ENCODE measurements around the gene DLGAP3. TPM values are rescaled to one million over a fixed set of nuclear protein-coding genes. Genes with fewer than 3 reads are reported as not detected.

Gene DLGAP3
- total and polyA plus RNA-seq, 2 of the 13 experiments (the other 11 are each of a cell fraction or from before 2014, with no cell fraction given), result 0.03 to 0.04 TPM

- no peak overlapping the region for H3K4me2 ChIP-seq (ENCODE audit: low read depth, low read length)
- no peak overlapping the region for H3K27ac ChIP-seq (ENCODE audit: extremely low read length, insufficient read depth, low read length)
- DNase-seq (ENCODE audit: low spot score), result no peak
- no TSS peak for BruUV-seq (replicated peaks)
- no peaks in the 10 kb centered on the region for H3K79me2 ChIP-seq (ENCODE audit: insufficient read depth, low read length)
- H3K9me3 ChIP-seq (ENCODE audit: low read length), result no peaks in the 10 kb centered on the region
- in situ Hi-C loops (cut with HindIII; ENCODE audit: extremely low pct_ligation_motif_present, low pct_unique_long_range_greater_than_20kb) (no loop called here), intact Hi-C loops (cut with micrococcal nuclease; ENCODE audit: unreplicated experiment) (no loop called here)
- WGBS (ENCODE audit: low lambda C conversion rate), result 0% methylated on average over 1 of the region's 1 CpG
- ChIA-PET POLR2A (no interaction called here), CTCF (ENCODE audit: low intra/inter-chr PET ratio, low total read pairs) (no interaction called here)
- no peak for ATAC-seq
- no peaks in the 10 kb centered on the region for H4K20me1 ChIP-seq (ENCODE audit: insufficient read depth, low read length)
- no peak for FAIRE-seq
- H3K9ac ChIP-seq (ENCODE audit: insufficient read depth, low read depth, low read length), result no peak overlapping the region
- peaks cover 8% of the 10 kb centered on the region; the same call in 1 of the 2 replicates for H3K4me1 ChIP-seq (ENCODE audit: insufficient read depth, low read length)
- TF ChIP-seq SP140L (CRISPR knock-in tag; IDR thresholded peaks at IDR 0.05; ENCODE audit: borderline replicate concordance), result no peak
- TF ChIP-seq NFE2L2 (IDR thresholded peaks at IDR 0.05; ENCODE audit: low read length), result no peak
- no peak for TF ChIP-seq HOXD1 (CRISPR knock-in tag; IDR thresholded peaks at IDR 0.05)
- no peak for TF ChIP-seq ZBTB21 (CRISPR knock-in tag; IDR thresholded peaks at IDR 0.05)
- TF ChIP-seq ZNF589 (CRISPR knock-in tag; conservative IDR thresholded peaks at IDR 0.05), result no peak
- no peak for TF ChIP-seq MYNN (CRISPR knock-in tag; IDR thresholded peaks at IDR 0.05; ENCODE audit: low read depth)
- TF ChIP-seq ZNF850 (CRISPR knock-in tag; conservative IDR thresholded peaks at IDR 0.05), result no peak
- no peak for TF ChIP-seq ZNF891 (CRISPR knock-in tag; IDR thresholded peaks at IDR 0.05)
- TF ChIP-seq MTERF4 (CRISPR knock-in tag; IDR thresholded peaks at IDR 0.05), result no peak
- no peak for TF ChIP-seq NFRKB (IDR thresholded peaks at IDR 0.05)
- no peak for TF ChIP-seq GABPA (IDR thresholded peaks at IDR 0.05; ENCODE audit: low read depth, low read length)
- TF ChIP-seq GABPA (CRISPR knock-in tag; IDR thresholded peaks at IDR 0.05; ENCODE audit: low read depth), result no peak
- no peak for TF ChIP-seq TFAP4 (IDR thresholded peaks at IDR 0.05; ENCODE audit: borderline replicate concordance, low read depth)
- TF ChIP-seq SRSF9 (IDR thresholded peaks at IDR 0.05; ENCODE audit: borderline replicate concordance, insufficient read depth, low read depth, low read length, poor library complexity, severe bottlenecking), result no peak
- TF ChIP-seq CSRNP1 (CRISPR knock-in tag; IDR thresholded peaks at IDR 0.05), result no peak
- no peak for TF ChIP-seq TFDP2 (CRISPR knock-in tag; IDR thresholded peaks at IDR 0.05)
- TF ChIP-seq CENPX (CRISPR knock-in tag; IDR thresholded peaks at IDR 0.05), result no peak
- no peak overlapping the region for H3K4me3 ChIP-seq (replicated peaks in 1 of 3; ENCODE audit: insufficient read depth in 1 of 3, low read depth in 2 of 3, low read length in 3 of 3)
- H3K27me3 ChIP-seq (ENCODE audit: control insufficient read depth in 1 of 2, insufficient read depth in 2 of 2, low read length in 2 of 2), result no peaks in the 10 kb centered on the region
- no peak overlapping the region for H2AFZ ChIP-seq (ENCODE audit: low read length)
- no peaks in the 10 kb centered on the region for H3K36me3 ChIP-seq (replicated peaks in 1 of 2; ENCODE audit: control insufficient read depth in 1 of 2, insufficient read depth in 2 of 2, low read length in 2 of 2)
Observed at GRCh38 chr1:34950428-34950827, 21.0 kb upstream of the DLGAP3 start.

All from HepG2 (cell line).